SU-DHL-6 (cell line): ENCODE data around the gene CD99L2.

ENCODE experiments used
- H2AFZ ChIP-seq: fragments of 200-600 bp; sonication (generic); 2 replicates; pipeline ENCODE4 v1.6.1; 2014; ENCODE audit warnings: low read depth, mild to moderate bottlenecking, moderate library complexity, mixed read lengths, antibody characterized with exemption, low read length; ENCODE audit not compliant: severe bottlenecking
- H3F3A ChIP-seq: fragments of 200-600 bp; shearing (Covaris generic); 2 replicates; pipeline ENCODE4 v1.6.0; 2016; ENCODE audit warnings: antibody characterized with exemption, mild to moderate bottlenecking; ENCODE audit not compliant: insufficient read depth
- H3K27ac ChIP-seq: fragments of 200-600 bp; sonication (generic); 2 replicates; pipeline ENCODE4 v1.5.1; 2016; ENCODE audit warnings: low read depth, mild to moderate bottlenecking, low read length, moderate library complexity, mixed read lengths
- H3K27me3 ChIP-seq: fragments of 200-600 bp; sonication (generic), shearing (Covaris generic); 2 replicates; pipeline ENCODE4 v1.6.0; 2014; ENCODE audit warnings: mild to moderate bottlenecking, low read length
- H3K36me3 ChIP-seq: fragments of 200-600 bp; sonication (generic); 2 replicates; pipeline ENCODE4 v1.6.1; 2014; ENCODE audit warnings: mild to moderate bottlenecking, low read length, mixed read lengths
- H3K4me2 ChIP-seq: fragments of 300-600, 200-600 bp; shearing (Covaris generic), sonication (generic); 2 replicates; pipeline ENCODE4 v1.6.0; 2014; ENCODE audit warnings: low read length, low read depth, mild to moderate bottlenecking; ENCODE audit not compliant: poor library complexity, severe bottlenecking
- H3K4me3 ChIP-seq: fragments of 200-600 bp; sonication (generic); 2 replicates; pipeline ENCODE4 v1.5.1; 2014; ENCODE audit warnings: antibody characterized with exemption, low read length, mild to moderate bottlenecking, mixed read lengths; ENCODE audit not compliant: insufficient read depth, poor library complexity, severe bottlenecking
- H3K79me2 ChIP-seq: fragments of 200-600 bp; sonication (generic); 2 replicates; pipeline ENCODE4 v1.6.1; 2014; ENCODE audit warnings: mild to moderate bottlenecking, low read length, moderate library complexity; ENCODE audit not compliant: insufficient read depth
- H3K9ac ChIP-seq: fragments of 200-600 bp; sonication (generic); 2 replicates; pipeline ENCODE4 v1.7.0; 2014; ENCODE audit warnings: mild to moderate bottlenecking, low read length
- H3K9me2 ChIP-seq: fragments of 200-600 bp; sonication (generic); replicated peaks from 2 replicates; pipeline ENCODE4 v1.6.1; 2014; ENCODE audit warnings: low read length; ENCODE audit not compliant: insufficient read depth
- H3K9me3 ChIP-seq: fragments of 200-600 bp; sonication (generic); 2 replicates; pipeline ENCODE4 v1.6.1; 2014; ENCODE audit warnings: low read length, mixed read lengths; ENCODE audit not compliant: insufficient read depth
- H4K20me1 ChIP-seq: fragments of 200-600 bp; sonication (generic); 2 replicates; pipeline ENCODE4 v1.6.1; 2014; ENCODE audit warnings: low read depth, mild to moderate bottlenecking, antibody characterized with exemption, low read length, moderate library complexity, mixed read lengths
- EZH2phosphoT487 ChIP-seq: fragments of 200-600 bp; sonication (generic), shearing (Covaris generic); conservative IDR thresholded peaks from 2 replicates; pipeline ENCODE4 v1.6.1; 2018; ENCODE audit warnings: mild to moderate bottlenecking, antibody characterized with exemption, low read length, moderate library complexity, mixed read lengths
- TF ChIP-seq, protein P1 (sequence below): fragments of 200-600 bp; sonication (generic); IDR thresholded peaks from one replicate; pipeline ENCODE4 v1.5.1; 2017; ENCODE audit warnings: antibody characterized with exemption, mild to moderate bottlenecking, low read length, moderate library complexity; ENCODE audit not compliant: insufficient read depth, poor library complexity, severe bottlenecking

The CD99L2 gene

DNA sequence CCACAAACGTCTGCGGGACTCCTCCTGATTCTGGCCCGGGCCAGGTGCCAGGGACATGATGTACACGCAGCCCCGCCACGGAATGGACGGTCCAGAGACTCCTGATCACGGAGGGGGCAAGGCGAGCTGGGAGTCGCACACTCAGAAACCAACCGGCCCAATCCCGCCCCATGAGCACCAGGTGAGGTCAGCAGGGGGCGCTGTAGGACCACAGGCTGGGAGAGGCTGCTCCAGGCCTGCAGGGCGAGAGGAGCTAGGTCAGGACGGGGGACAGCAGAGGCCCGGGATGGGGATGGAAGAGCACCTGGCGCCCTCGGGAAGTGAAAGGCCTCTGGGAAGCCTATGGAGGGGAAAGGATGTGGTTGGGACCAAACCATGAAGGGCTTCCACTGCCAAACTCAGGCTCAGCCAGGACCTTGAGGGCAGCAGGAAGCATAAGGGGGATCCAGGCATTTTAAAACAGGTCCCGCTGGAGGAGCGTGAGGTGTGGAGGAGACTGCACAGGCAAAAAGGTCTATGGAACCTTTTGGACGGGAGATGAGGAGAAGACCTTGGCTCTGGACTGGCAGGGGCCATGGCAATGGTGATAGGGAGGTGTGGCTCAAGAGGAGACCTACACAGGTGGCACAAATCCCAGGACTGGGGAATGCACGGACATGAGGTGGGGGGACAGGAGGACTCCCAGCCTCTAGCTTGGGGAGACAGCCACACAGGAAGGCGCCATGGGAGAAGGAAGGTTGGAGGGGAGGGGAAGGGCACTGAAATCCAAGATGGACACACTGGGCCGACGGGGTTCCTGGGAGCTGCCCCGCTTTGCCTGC is 126.1 kb downstream of the CD99L2 start:
- H2AFZ ChIP-seq: no peak overlapping the region
- H3K4me2 ChIP-seq: no peak overlapping the region
- H3K27me3 ChIP-seq: no peaks in the 10 kb centered on the region
- no peaks in the 10 kb centered on the region for H3K36me3 ChIP-seq
- TF ChIP-seq EZH2phosphoT487: no peak
- TF ChIP-seq, protein P1, sequence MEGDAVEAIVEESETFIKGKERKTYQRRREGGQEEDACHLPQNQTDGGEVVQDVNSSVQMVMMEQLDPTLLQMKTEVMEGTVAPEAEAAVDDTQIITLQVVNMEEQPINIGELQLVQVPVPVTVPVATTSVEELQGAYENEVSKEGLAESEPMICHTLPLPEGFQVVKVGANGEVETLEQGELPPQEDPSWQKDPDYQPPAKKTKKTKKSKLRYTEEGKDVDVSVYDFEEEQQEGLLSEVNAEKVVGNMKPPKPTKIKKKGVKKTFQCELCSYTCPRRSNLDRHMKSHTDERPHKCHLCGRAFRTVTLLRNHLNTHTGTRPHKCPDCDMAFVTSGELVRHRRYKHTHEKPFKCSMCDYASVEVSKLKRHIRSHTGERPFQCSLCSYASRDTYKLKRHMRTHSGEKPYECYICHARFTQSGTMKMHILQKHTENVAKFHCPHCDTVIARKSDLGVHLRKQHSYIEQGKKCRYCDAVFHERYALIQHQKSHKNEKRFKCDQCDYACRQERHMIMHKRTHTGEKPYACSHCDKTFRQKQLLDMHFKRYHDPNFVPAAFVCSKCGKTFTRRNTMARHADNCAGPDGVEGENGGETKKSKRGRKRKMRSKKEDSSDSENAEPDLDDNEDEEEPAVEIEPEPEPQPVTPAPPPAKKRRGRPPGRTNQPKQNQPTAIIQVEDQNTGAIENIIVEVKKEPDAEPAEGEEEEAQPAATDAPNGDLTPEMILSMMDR: peak; percentile 49
- no peaks in the 10 kb centered on the region for H3F3A ChIP-seq
- H3K9me3 ChIP-seq: no peaks in the 10 kb centered on the region
- H3K27ac ChIP-seq: no peak overlapping the region
- H3K4me3 ChIP-seq: no peak overlapping the region
- no peaks in the 10 kb centered on the region for H4K20me1 ChIP-seq
- no peak overlapping the region for H3K9ac ChIP-seq
- H3K79me2 ChIP-seq: no peaks in the 10 kb centered on the region
- no peaks in the 10 kb centered on the region for H3K9me2 ChIP-seq

DNA sequence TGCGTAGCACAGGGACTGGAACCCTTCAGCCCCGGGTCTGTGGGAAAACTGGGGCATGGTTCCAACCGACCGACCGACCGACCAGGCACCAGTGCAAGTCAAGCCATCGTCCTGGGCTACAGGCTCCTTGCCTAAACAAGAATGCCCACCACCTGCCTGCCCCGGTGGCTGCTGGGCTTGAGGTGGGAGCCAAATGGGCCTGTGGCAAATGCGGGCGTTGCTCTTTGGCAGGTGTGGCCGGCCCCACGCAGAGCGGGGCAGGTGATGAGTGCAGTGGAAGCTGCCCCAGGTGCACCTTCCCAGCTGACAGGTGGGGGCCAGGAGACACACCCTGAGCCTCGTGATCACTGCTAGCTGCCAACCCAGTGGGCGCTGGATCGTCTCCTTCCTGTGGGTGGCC is 127.4 kb downstream of the CD99L2 start:
- H3K9me2 ChIP-seq: no peaks in the 10 kb centered on the region
- H3F3A ChIP-seq: no peaks in the 10 kb centered on the region
- no peak overlapping the region for H2AFZ ChIP-seq
- no peak overlapping the region for H3K27ac ChIP-seq
- no peaks in the 10 kb centered on the region for H3K9me3 ChIP-seq
- H3K79me2 ChIP-seq: no peaks in the 10 kb centered on the region
- H3K9ac ChIP-seq: no peak overlapping the region
- no peak overlapping the region for H3K4me2 ChIP-seq
- no peaks in the 10 kb centered on the region for H4K20me1 ChIP-seq
- no peaks in the 10 kb centered on the region for H3K36me3 ChIP-seq
- no peak overlapping the region for H3K4me3 ChIP-seq
- H3K27me3 ChIP-seq: no peaks in the 10 kb centered on the region
- TF ChIP-seq, protein P1: no peak
- no peak for TF ChIP-seq EZH2phosphoT487

GRCh38 chrX:150770623-150771022 is 127.8 kb downstream of the CD99L2 start:
- Histone ChIP-seq H3K9me2 (no peaks in the 10 kb centered on the region), H3K79me2 (no peaks in the 10 kb centered on the region), H3K27me3 (no peaks in the 10 kb centered on the region), H3F3A (no peaks in the 10 kb centered on the region), H4K20me1 (no peaks in the 10 kb centered on the region), H3K9me3 (no peaks in the 10 kb centered on the region), H2AFZ (no peak overlapping the region), H3K4me2 (no peak overlapping the region), H3K9ac (no peak overlapping the region), H3K4me3 (no peak overlapping the region), H3K27ac (no peak overlapping the region), H3K36me3 (no peaks in the 10 kb centered on the region)
- no peak for TF ChIP-seq EZH2phosphoT487
- TF ChIP-seq, protein P1: no peak
